Measurements from ENCODE around the gene CAMK2B. TPM values are rescaled to one million over a fixed set of nuclear protein-coding genes. Genes with fewer than 3 reads are reported as not detected.

The CAMK2B gene
- polyA plus RNA-seq, 3 donors: 0.13 TPM; not detected in 2

GRCh38 chr7:44275146-44275545 is 50.2 kb downstream of the CAMK2B start:
- Histone ChIP-seq H3K27ac (ENCODE audit: low read depth in 1 of 2, low read length in 2 of 2) (no peak overlapping the region), H2AFZ (ENCODE audit: insufficient read depth, low read depth, low read length, poor library complexity, severe bottlenecking) (no peak overlapping the region), H3K36me3 (replicated peaks in 1 of 2; ENCODE audit: control insufficient read depth in 1 of 2, insufficient read depth in 2 of 2, low read length in 2 of 2) (no peaks in the 10 kb centered on the region), H3K9me3 (replicated peaks in 1 of 2; ENCODE audit: control insufficient read depth in 1 of 2, insufficient read depth in 1 of 2, low read length in 2 of 2) (no peaks in the 10 kb centered on the region), H3K4me2 (replicated peaks; ENCODE audit: extremely low read depth, low read length, poor library complexity, severe bottlenecking) (no peak overlapping the region), H3K9ac (ENCODE audit: insufficient read depth, low read length, poor library complexity, severe bottlenecking) (no peak overlapping the region), H4K20me1 (ENCODE audit: insufficient read depth, low read length) (no peaks in the 10 kb centered on the region), H3K27me3 (ENCODE audit: control insufficient read depth in 2 of 2, insufficient read depth in 2 of 2, low read length in 2 of 2) (no peaks in the 10 kb centered on the region), H3K4me3 (replicated peaks in 1 of 3; ENCODE audit: low read depth in 2 of 3, low read length in 3 of 3) (no peak overlapping the region), H3K79me2 (ENCODE audit: insufficient read depth, low read length) (no peaks in the 10 kb centered on the region), H3K4me1 (ENCODE audit: control insufficient read depth in 1 of 2, insufficient read depth in 2 of 2, low read length in 2 of 2) (no peaks in the 10 kb centered on the region)
- TF ChIP-seq CTCF (IDR thresholded peaks at IDR 0.05): no peak
- Mint-ChIP-seq H3K36me3 (no peaks in the 10 kb centered on the region), H3K9me3 (no peaks in the 10 kb centered on the region), H3K4me1 (no peaks in the 10 kb centered on the region), H3K27me3 (ENCODE audit: low read depth in 3 of 3) (peaks cover 0 to 5% (median 4%) of the 10 kb centered on the region in 3 donors), H3K27ac (no peak overlapping the region), H3K4me3 (no peak overlapping the region)
- 94% methylated on average over 7 of the region's 7 CpGs for WGBS (ENCODE audit: insufficient coverage)
- no peak for DNase-seq
- intact Hi-C loops (cut with micrococcal nuclease): no loop called here

- H3K79me2 ChIP-seq (ENCODE audit: insufficient read depth, low read length): no peaks in the 10 kb centered on the region
- no peak for TF ChIP-seq CTCF (IDR thresholded peaks at IDR 0.05)
- Mint-ChIP-seq H3K36me3 (no peaks in the 10 kb centered on the region), H3K27me3 (ENCODE audit: low read depth in 3 of 3) (peaks cover 0 to 5% (median 4%) of the 10 kb centered on the region in 3 donors), H3K27ac (no peak overlapping the region), H3K4me3 (no peak overlapping the region), H3K4me1 (no peaks in the 10 kb centered on the region), H3K9me3 (no peaks in the 10 kb centered on the region)
- H3K36me3 ChIP-seq (replicated peaks in 1 of 2; ENCODE audit: control insufficient read depth in 1 of 2, insufficient read depth in 2 of 2, low read length in 2 of 2): no peaks in the 10 kb centered on the region
- H3K27ac ChIP-seq (ENCODE audit: low read depth in 1 of 2, low read length in 2 of 2): no peak overlapping the region
- H3K27me3 ChIP-seq (ENCODE audit: control insufficient read depth in 2 of 2, insufficient read depth in 2 of 2, low read length in 2 of 2): no peaks in the 10 kb centered on the region
- no CpG with 5 or more reads among the region's 3 CpGs for WGBS (ENCODE audit: insufficient coverage)
- no peak overlapping the region for H3K4me3 ChIP-seq (replicated peaks in 1 of 3; ENCODE audit: low read depth in 2 of 3, low read length in 3 of 3)
- DNase-seq: no peak
- H2AFZ ChIP-seq (ENCODE audit: insufficient read depth, low read depth, low read length, poor library complexity, severe bottlenecking): no peak overlapping the region
- no peak overlapping the region for H3K9ac ChIP-seq (ENCODE audit: insufficient read depth, low read length, poor library complexity, severe bottlenecking)
- H3K9me3 ChIP-seq (replicated peaks in 1 of 2; ENCODE audit: control insufficient read depth in 1 of 2, insufficient read depth in 1 of 2, low read length in 2 of 2): no peaks in the 10 kb centered on the region
- intact Hi-C loops (cut with micrococcal nuclease): no loop called here
- H3K4me2 ChIP-seq (replicated peaks; ENCODE audit: extremely low read depth, low read length, poor library complexity, severe bottlenecking): no peak overlapping the region
- H3K4me1 ChIP-seq (ENCODE audit: control insufficient read depth in 1 of 2, insufficient read depth in 2 of 2, low read length in 2 of 2): no peaks in the 10 kb centered on the region
- no peaks in the 10 kb centered on the region for H4K20me1 ChIP-seq (ENCODE audit: insufficient read depth, low read length)
Measured at GRCh38 chr7:44274623-44274975, 50.8 kb downstream of the CAMK2B start.

Measured in CD14-positive monocyte (primary cell).